ENCODE data around the gene FADS2.

DNA sequence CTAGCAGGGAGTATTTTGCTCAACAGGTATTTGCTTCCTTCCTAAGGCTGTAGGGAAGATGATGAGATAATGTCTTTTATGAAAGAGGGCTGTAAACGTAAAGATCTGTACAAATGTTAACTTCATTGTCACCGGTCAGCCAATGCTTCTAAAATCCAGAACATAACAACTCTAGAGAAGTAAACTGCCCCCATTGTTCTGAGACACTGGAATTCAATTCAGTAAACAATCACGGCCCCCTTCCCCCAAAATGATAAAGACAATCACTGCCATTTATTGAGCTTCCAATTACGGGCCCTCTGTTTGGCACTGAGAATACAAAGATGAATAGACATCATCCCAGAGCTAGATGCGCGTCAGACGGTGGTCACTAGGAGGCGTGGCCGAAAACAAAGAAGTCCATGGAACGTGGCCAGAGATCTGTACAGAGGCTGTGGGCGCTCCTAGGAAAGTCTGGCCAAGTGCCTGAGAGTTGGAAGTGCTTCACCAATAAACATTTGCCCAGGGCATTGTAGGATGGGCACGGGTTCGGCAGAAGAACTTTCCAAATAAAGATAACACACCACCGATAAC is 36.3 kb upstream of the FADS2 start:
- TF ChIP-seq POLR2A (IDR thresholded peaks at IDR 0.05) = no peak
- TF ChIP-seq, protein P1, sequence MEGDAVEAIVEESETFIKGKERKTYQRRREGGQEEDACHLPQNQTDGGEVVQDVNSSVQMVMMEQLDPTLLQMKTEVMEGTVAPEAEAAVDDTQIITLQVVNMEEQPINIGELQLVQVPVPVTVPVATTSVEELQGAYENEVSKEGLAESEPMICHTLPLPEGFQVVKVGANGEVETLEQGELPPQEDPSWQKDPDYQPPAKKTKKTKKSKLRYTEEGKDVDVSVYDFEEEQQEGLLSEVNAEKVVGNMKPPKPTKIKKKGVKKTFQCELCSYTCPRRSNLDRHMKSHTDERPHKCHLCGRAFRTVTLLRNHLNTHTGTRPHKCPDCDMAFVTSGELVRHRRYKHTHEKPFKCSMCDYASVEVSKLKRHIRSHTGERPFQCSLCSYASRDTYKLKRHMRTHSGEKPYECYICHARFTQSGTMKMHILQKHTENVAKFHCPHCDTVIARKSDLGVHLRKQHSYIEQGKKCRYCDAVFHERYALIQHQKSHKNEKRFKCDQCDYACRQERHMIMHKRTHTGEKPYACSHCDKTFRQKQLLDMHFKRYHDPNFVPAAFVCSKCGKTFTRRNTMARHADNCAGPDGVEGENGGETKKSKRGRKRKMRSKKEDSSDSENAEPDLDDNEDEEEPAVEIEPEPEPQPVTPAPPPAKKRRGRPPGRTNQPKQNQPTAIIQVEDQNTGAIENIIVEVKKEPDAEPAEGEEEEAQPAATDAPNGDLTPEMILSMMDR (IDR thresholded peaks at IDR 0.05) = no peak
